ENCODE measurements around the gene AMIGO3. TPM values are rescaled to one million over a fixed set of nuclear protein-coding genes. Genes with fewer than 3 reads are reported as not detected.
A peak's percentile ranks its signal among the peaks of the same experiment; 100 is the strongest.

AMIGO3 gene
- total and polyA plus RNA-seq, 2 of the 8 experiments (the other 6 are each of a cell fraction or from before 2014, with no cell fraction given), result 1.6 to 8.8 TPM

DNA sequence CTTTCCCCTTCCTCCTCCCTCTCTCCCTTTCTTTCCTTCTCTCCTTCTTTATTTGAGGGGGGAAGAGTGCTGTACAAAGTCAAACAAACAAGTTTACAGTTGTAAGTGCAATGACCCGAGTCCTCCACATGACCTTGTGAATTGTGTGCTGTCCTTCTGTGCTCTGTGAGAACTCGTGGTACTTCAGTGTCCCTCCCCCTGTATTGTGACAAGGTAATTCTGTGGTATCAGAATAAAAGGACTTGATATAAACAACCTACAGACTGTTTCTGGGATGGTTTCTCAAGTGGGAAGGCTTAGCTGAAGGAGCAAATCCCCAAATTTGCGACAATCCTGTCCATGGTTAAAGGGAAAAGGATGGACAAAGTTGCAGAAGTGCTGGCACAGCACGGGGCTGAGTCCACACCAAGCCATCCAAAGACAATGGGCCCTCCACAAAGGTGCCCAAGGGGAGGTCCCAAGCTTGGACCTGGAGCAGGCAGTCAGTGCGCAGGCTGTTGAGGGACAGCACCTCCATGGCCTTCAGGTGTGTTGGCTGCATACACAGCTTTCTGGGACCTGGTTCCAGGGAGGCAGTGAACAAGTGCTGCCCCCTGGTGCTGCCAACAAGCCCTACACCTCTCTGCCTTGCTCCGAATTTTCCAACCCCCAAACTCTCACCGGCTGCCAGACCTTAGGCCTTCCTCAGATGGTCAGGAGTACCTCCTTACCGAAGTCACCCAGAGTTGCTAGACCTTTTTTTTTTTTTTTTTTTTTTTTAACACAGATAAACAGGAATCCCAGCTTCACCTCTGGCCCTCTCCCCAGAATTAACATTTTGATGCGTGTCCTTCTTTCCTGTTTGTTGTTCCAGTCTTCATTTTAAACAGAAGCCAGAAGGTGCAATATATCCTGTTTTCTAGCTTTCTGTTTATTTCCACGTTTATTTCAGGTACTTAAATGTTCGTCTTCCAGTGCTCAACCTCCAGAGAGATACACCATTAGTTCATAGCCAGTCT, 47.9 kb downstream of the AMIGO3 start (continued):
- TF ChIP-seq, protein P1, sequence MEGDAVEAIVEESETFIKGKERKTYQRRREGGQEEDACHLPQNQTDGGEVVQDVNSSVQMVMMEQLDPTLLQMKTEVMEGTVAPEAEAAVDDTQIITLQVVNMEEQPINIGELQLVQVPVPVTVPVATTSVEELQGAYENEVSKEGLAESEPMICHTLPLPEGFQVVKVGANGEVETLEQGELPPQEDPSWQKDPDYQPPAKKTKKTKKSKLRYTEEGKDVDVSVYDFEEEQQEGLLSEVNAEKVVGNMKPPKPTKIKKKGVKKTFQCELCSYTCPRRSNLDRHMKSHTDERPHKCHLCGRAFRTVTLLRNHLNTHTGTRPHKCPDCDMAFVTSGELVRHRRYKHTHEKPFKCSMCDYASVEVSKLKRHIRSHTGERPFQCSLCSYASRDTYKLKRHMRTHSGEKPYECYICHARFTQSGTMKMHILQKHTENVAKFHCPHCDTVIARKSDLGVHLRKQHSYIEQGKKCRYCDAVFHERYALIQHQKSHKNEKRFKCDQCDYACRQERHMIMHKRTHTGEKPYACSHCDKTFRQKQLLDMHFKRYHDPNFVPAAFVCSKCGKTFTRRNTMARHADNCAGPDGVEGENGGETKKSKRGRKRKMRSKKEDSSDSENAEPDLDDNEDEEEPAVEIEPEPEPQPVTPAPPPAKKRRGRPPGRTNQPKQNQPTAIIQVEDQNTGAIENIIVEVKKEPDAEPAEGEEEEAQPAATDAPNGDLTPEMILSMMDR (IDR thresholded peaks at IDR 0.05; ENCODE audit: control extremely low read depth in 1 of 3, insufficient read depth in 1 of 3, low read depth in 1 of 3, low read length in 3 of 3), result peak in 2 of 3 experiments; percentile 96 to 97; a peak in 3 of 4 replicates
- TF ChIP-seq BRCA1 (IDR thresholded peaks at IDR 0.05; ENCODE audit: low read depth, low read length) (no peak), GTF2F1 (IDR thresholded peaks at IDR 0.05; ENCODE audit: borderline replicate concordance, low read depth, low read length) (no peak), RAD21 (IDR thresholded peaks at IDR 0.05 in 1 of 2, conservative IDR thresholded peaks at IDR 0.05 in 1 of 2; ENCODE audit: low read depth in 2 of 2, low read length in 2 of 2) (peak; percentile 94 to 96), EP300 (IDR thresholded peaks at IDR 0.05; ENCODE audit: borderline replicate concordance in 1 of 2, low read depth in 2 of 2, low read length in 2 of 2) (no peak), SAP30 (IDR thresholded peaks at IDR 0.05; ENCODE audit: insufficient read depth, insufficient replicate concordance, low read length) (no peak), SP1 (IDR thresholded peaks at IDR 0.05; ENCODE audit: low read depth, low read length) (no peak), RXRA (IDR thresholded peaks at IDR 0.05; ENCODE audit: insufficient read depth, low read depth, low read length) (0 out of 2 replicates have a peak, but pooled peaks have one; percentile 11), TAF7 (optimal IDR thresholded peaks at IDR 0.05; ENCODE audit: borderline replicate concordance, low read depth, low read length) (peak; percentile 24), YY1 (IDR thresholded peaks at IDR 0.05; ENCODE audit: low read depth, low read length) (peak; percentile 50; the same call in 1 of the 2 replicates)
- TF ChIP-seq, protein P2, sequence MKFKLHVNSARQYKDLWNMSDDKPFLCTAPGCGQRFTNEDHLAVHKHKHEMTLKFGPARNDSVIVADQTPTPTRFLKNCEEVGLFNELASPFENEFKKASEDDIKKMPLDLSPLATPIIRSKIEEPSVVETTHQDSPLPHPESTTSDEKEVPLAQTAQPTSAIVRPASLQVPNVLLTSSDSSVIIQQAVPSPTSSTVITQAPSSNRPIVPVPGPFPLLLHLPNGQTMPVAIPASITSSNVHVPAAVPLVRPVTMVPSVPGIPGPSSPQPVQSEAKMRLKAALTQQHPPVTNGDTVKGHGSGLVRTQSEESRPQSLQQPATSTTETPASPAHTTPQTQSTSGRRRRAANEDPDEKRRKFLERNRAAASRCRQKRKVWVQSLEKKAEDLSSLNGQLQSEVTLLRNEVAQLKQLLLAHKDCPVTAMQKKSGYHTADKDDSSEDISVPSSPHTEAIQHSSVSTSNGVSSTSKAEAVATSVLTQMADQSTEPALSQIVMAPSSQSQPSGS (IDR thresholded peaks at IDR 0.05; ENCODE audit: low read length), result peak; percentile 54; the same call in 1 of the 2 replicates
